Stimulated activated CD8-positive, alpha-beta memory T cell treated with anti-CD3 and anti-CD28 coated beads, Interleukin-2, amount 100 ng/mL, for 48 hours (primary cell): Measurements from ENCODE around the gene NBR1.
"Not testable (repeated sequence)": the region's sequence is repeated elsewhere in the genome, so short reads cannot be mapped to it uniquely, and the experiment has no call there.

Experiments used
- DNase-seq, 2 donors: peaks; one replicate each; pipeline ENCODE4 v3.0.0-alpha.2; 2020; ENCODE audit warnings: low read depth in 2 of 2

The NBR1 gene

DNA sequence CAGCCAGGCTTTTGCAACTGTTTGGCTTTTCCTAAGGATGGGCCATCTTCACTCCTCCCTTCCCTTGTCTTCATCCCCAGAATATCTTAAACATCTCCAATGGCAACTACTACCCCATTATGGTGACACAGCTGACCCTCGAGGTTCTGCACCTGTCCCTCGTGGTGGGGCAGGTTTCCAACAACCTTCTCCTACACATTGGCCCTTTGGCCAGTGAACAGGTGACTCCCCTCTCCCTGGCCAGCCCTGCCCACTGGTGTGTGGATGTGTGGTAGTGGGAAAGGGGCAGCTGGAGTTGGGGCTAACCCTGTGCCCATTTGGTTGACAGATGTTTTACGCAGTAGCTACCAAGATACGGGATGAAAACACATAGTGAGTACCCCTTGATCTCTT, 45.4 kb downstream of the NBR1 start:
- DNase-seq, result no peak

DNA sequence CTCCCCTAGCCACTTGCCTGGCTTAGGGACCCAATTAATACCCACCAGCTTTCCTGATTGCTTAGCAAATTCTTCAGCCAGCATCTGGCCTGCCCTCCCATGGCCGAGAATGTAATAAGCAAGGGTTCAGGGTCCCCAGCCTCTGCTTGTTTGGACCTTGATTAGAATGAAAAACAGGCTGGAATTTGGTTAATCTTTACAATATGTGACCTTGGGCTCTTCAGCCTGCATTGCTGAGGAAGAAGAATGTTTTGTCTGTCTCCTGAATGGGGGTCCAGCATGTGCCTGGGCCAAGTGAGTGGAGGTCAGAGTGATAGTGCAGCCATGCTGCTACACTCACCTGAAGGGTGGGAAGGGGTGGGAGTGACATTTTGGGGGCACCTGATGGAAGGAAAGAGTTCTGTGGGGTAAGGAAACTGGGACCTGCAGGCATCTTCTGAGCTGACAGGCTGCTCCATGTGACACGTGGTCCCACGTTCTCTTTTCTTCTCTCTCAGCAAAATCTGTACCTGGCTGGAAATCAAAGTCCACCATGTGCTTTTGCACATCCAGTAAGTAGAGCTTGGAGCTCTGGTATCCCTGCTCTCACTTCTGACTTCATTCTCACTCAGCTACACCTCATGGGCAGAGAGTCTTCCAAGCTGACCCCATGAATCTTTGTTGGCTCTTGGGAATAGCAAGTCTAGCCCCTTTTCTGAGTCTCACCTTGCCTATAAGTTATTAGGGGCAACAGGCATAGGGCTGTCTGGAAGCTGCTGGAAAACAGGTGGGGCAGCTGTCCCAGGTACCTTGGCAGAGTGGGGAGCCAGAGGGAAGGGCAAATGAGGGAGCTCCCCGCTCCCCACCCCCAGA, 46.0 kb downstream of the NBR1 start:
- no peak for DNase-seq

DNA sequence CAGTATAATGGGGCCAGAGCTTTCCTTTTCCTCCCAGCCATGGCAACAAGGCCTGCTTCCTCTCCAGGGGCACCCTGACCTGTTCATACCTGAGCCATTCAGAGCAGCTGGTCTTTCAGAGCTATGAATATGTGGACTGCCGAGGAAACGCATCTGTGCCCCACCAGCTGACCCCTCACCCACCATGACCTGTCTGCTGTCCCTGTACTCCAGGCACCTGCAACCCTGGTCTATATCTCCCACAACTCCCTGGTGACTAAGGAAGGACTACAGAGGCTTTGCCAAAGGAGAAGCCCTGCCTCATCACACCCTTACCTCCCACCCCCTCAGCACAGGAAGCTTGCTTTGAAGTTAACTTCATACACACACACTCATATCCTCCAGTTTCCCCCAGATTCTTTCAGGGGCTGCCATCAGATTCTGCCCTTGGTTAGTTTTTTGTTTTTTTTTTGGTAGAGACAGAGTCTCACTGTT, 46.6 kb downstream of the NBR1 start:
- no peak for DNase-seq

DNA sequence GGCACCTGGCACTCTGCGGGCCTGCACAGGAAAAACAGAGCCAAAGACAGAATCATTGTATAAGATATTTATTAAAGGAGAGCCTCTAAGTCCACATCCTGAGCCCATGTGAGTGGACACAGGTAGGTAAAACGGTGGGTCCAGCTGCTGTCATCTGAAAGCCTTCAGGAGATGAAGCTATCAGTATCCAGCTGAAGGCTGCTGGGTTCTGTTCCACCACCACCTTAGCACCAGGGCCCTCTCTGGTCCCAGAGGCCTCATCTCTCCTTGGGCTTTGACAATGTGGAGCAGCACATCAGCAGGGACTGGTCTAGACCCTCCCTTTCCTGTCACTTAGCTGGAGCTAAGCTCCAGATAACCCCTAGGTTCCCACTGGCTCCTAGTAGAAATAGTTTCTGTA, 48.0 kb downstream of the NBR1 start:
- DNase-seq, result no peak

DNA sequence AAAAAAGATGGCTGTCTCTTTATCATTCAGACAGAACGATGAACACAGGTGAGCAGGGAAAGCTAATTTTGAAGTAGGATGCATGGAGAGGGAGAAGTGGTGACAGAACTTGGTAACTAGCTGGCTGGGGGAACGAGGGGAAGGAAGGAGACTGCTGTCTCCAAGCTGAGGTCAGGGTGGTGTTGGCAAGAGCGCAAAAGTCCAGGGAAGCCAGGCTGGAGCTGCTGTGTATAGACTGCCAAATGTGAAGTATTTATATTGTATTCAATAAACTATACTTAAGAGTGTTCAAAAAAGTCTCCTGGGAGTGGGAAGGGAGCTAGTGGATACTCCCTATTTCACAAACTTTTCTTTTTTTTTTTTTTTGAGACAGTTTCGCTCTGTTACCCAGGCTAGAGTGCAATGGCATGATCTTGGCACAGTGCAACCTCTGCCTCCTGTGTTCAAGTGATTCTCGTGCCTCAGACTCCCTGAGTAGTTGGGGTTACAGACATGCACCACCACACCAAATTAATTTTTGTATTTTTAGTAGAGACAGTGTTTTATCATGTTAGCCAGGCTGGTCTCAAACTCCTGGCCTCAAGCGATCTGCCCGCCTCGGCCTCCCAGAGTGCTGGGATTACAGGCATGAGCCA, 48.8 kb downstream of the NBR1 start:
- no peak for DNase-seq

DNA sequence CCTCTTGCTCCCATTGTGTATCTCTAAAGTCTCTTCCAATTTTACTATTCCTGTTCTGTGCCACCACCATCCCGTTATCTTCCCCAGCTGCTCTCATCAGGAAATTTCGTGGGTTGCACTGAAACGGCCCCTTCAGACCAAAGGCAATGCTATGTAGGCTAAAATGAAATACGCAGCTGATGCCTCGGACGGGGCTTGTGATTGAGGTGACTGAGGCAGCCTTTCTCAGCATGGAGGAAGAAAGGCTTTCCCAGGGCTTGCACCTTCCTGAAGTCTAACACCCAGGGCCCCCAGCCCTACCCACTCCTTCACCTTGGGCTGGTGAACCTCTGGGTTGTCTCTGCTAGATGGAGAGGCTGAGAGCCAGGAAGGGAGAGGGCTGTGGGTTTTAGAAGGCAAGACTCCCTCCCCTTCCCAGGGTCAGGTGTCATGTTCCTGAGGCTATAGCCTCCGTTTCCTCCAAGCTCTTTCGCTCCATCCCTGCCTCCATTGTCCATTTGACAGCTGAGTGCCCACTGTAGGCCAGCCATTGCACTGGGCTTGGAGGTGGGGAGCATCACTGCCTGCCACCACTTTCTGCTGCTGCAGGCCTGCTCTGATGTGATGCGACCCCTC, 49.6 kb downstream of the NBR1 start:
- DNase-seq, result no peak

DNA sequence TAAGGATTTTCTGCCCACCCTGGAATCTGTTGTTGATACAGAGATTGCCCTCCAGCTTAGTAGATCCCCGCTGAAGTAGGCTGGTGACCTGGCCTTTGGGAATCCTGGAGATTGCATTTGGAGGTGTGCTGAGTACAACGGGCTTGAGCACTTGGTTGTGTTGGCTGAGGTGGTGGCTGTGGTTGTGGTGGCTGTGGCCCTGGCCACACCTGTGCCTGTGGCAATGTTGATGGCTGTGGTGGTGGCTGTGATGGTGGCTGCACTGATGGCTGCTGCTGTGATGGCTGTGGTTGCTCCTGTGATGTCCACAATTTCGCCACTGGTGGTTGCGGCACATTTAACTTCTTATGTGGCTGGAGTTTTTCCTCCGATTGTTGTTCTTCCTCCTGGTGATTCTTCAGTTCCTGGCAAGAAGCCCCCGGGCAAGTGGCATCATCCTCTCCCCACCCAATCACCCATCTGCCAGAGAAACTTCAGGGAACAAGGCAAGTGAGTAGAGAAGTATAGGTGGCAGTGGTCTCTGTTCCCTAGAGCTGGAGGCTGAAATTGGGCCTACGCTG, 53.2 kb downstream of the NBR1 start:
- DNase-seq, result no peak

DNA sequence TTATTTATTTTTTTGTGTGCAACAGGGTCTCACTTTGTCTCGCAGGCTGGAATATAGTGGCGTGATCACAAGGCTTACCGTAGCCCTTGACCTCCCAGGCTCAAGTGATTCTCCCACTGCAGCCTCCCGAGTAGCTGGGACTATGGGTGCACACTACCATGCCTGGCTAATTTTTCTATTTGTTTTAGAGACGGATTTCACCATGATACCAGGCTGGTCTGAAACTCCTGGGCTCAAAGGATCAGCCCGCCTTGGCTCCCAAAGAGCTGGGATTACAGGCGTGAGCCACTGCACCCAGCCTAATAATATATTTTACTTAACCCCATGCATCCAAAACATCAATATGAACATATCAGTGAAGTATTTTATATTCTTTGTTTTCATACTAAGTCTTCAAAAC, 55.4 kb downstream of the NBR1 start:
- no peak for DNase-seq

DNA sequence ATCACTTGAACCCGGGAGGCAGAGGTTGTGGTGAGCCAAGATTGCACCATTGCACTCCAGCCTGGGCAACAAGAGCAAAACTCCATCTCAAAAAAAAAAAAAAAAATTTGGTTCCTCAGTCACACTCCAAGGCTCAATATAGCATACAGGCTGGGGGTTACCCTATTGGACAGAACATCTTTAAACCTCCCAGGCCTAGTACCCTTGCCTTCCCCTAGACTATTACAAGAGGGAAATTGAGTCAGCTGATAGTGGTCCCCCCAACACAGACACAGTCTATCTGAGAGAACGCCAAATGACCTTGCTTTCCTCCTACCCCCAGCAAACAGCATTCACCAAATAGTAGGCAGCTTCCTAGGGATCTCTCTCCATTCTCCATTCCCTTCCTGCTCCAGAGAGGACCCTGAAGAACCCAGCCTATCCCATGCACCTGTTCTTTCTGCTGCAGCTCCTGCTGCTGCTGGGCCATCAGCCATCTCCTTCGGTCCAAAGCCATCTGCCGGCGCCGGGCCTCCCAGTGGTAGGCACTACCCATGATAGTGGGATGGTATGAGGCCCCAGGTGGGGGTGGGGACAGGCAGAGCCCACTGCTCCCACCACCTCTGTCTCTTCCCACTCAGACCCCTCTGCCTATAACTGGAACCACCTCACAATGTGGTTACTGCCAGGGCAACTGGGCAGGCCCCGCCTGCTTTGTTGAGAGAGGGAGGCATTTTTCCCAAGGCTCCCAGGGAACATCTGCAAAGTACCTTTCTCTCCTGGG, 57.2 kb downstream of the NBR1 start, which contains the start of gene CCDC200:
Gene CCDC200 (minus strand): TSS at position 604 of the 763 bp plus-strand sequence. CDS start 69 bp downstream, at position 535.
- not testable (repeated sequence) for DNase-seq

DNA sequence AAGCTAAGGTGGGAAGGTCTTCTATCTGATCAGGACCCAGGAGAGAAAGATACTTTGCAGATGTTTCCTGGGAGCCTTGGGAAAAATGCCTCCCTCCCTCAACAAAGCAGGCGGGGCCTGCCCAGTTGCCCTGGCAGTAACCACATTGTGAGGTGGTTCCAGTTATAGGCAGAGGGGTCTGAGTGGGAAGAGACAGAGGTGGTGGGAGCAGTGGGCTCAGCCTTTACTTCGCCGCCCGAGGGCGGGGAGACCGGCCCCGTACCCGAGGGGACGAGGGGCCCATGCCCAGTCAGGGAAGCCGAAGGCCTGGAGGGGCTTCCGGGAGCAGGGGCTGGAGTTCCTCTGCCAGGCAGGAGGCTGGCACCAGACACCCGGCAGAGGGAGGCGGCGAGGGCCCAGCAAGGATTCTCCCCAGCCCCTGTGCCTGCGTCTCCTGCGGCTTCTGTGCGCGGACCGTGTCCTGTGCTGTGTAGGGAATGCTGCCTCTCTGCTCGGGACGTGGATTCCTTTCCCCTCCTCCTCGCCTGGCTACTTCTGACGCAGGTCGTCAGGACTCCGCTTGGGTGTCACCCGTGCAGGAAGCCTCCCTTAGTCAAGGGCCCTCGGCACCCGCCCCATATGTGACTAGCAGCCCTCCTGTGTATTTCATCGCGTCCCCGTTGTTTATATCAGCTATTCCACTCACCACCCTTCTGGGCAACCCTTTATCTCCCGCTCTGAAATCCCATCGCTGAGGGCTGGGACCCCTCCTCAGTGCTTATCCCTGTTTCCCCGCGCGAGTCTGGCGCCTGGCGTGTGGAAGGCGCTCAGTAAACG, 60.4 kb downstream of the NBR1 start:
- DNase-seq, result not testable (repeated sequence)

DNA sequence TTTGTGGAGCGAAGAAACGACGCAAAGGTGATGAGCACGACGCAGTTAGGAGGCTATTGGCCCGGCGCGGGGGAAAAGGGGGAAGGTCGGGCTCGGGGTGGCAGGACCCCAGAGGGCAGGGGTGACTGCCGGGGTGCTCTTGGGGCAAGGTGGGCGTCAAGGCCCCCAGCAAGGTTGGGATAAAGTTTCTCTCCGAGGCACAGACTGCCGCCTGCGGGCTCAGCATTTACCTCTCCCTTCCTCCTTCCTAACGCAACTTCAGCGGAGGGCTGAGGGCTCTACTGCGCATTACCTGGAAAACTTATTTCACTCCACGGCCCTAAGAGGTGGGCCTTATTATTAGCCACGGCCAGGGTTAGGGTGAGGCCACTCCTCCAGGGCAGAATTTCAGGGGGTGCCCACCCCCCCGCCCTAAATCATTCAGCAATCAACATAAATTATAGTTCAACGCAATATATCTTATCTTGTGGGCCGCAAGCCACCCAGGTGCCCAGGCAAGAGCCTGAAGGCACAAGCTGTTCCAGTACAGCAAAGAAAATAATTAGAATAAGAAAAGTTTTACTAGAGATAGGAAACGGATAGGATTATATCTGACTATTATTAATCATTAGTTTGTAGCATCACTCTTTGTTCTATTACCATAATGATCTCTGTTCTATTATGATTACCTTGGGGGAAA, 61.1 kb downstream of the NBR1 start:
- DNase-seq, result not testable (repeated sequence)

DNA sequence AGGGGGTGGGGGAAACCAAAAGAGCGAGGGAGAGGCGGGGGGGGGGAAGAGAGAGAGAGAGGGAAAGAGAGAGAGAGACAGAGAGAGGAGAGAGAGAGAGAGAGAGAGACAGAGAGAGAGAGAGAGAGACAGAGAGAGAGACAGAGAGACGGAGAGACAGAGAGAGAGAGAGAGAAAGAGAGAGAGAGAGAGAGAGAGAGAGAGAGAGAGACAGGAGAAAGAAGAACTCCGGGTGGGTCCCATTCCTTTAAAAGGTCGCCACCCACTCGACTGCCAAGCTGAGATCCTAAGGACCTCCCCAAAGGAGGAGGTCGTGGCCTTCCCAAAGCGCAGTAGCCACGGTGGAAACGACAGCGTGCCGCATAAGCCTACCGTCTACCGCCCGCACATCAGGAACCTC, 62.2 kb downstream of the NBR1 start:
- not testable (repeated sequence) for DNase-seq

DNA sequence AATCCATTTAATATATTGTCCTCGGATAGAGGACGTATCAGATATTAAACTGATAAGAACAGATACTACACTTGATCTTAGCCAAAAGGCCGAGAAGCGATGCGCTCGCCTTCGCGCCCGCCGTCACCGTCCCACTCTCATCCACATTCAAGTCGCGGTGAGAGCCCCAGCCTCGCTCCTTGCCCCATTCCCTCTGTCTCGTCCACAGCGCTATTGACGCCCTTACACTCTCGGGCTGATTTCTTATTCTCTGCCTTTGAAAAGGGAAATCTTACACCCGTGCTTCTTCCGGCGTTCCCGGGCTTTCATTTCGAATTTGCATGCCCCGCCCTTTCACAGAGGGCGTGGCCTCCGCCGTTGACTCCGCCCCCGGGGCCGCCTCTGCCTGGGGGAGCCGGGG, 62.9 kb downstream of the NBR1 start, which contains the start of gene RNU2-1:
Gene RNU2-1 (minus strand): TSS at position 101 of the 400 bp plus-strand sequence.
- DNase-seq, result not testable (repeated sequence)

DNA sequence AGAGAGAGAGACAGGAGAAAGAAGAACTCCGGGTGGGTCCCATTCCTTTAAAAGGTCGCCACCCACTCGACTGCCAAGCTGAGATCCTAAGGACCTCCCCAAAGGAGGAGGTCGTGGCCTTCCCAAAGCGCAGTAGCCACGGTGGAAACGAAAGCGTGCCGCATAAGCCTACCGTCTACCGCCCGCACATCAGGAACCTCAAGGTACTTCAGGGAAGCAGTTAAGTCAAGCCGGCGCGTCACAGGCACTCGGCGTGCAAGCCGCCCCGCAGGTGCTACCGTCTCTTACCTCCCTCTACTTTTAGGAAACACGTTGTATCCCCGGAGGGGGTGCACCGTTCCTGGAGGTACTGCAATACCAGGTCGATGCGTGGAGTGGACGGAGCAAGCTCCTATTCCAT, 68.6 kb downstream of the NBR1 start:
- not testable (repeated sequence) for DNase-seq

DNA sequence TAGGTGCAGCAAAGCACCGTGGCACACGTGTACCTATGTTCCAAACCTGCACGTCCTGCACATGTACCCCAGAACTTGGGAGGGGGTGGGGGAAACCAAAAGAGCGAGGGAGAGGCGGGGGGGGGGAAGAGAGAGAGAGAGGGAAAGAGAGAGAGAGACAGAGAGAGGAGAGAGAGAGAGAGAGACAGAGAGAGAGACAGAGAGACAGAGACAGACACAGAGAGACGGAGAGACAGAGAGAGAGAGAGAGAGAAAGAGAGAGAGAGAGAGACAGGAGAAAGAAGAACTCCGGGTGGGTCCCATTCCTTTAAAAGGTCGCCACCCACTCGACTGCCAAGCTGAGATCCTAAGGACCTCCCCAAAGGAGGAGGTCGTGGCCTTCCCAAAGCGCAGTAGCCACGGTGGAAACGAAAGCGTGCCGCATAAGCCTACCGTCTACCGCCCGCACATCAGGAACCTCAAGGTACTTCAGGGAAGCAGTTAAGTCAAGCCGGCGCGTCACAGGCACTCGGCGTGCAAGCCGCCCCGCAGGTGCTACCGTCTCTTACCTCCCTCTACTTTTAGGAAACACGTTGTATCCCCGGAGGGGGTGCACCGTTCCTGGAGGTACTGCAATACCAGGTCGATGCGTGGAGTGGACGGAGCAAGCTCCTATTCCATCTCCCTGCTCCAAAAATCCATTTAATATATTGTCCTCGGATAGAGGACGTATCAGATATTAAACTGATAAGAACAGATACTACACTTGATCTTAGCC, 69.8 kb downstream of the NBR1 start:
- DNase-seq, result not testable (repeated sequence)

DNA sequence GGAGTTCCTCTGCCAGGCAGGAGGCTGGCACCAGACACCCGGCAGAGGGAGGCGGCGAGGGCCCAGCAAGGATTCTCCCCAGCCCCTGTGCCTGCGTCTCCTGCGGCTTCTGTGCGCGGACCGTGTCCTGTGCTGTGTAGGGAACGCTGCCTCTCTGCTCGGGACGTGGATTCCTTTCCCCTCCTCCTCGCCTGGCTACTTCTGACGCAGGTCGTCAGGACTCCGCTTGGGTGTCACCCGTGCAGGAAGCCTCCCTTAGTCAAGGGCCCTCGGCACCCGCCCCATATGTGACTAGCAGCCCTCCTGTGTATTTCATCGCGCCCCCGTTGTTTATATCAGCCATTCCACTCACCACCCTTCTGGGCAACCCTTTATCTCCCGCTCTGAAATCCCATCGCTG, 75.4 kb downstream of the NBR1 start:
- DNase-seq, result not testable (repeated sequence)
